ENCODE results near the gene TRPM3.

TRPM3 gene

GRCh38 chr9:70492319-70492777, 629.1 kb downstream of the TRPM3 start:
- no peak for DNase-seq

- no peak for DNase-seq
These were observed 629.7 kb downstream of the TRPM3 start for GRCh38 chr9:70491426-70492318.

- no peak for DNase-seq
These were observed 630.9 kb downstream of the TRPM3 start for GRCh38 chr9:70490478-70490877.

GRCh38 chr9:70488793-70489105, 632.7 kb downstream of the TRPM3 start:
- no peak for DNase-seq

- no peak for DNase-seq
These were observed 633.2 kb downstream of the TRPM3 start for GRCh38 chr9:70488098-70488792.

- no peak for DNase-seq
These were observed 635.3 kb downstream of the TRPM3 start for GRCh38 chr9:70486127-70486526.

- no peak for DNase-seq
These were observed 636.1 kb downstream of the TRPM3 start for GRCh38 chr9:70485273-70485858.

- DNase-seq = peak in 18 of 56 donors; percentile 10 to 44 (median 24)
These were observed 636.9 kb downstream of the TRPM3 start for GRCh38 chr9:70484232-70485130.

- no peak for DNase-seq
These were observed 640.0 kb downstream of the TRPM3 start for GRCh38 chr9:70481471-70481870.

- DNase-seq = peak in 54 of 56 donors; percentile 12 to 87 (median 60)
These were observed 640.9 kb downstream of the TRPM3 start for GRCh38 chr9:70480405-70480980.

GRCh38 chr9:70479880-70480291, 641.5 kb downstream of the TRPM3 start:
- DNase-seq = peak in 4 of 56 donors; percentile 6 to 25 (median 20)

Measured in nucleus accumbens (tissue), 56 donors.